HG03135 (cell line): ENCODE results near the gene CHD1.
A peak's percentile ranks its signal among the peaks of the same experiment; 100 is the strongest.

Experiments used
- ATAC-seq: cut with Tn5 transposase; IDR thresholded peaks from one replicate; pipeline ENCODE4 v1.9.1; 2021; ENCODE audit warnings: mild to moderate bottlenecking, moderate library complexity; ENCODE audit not compliant: unreplicated experiment

CHD1 gene

DNA sequence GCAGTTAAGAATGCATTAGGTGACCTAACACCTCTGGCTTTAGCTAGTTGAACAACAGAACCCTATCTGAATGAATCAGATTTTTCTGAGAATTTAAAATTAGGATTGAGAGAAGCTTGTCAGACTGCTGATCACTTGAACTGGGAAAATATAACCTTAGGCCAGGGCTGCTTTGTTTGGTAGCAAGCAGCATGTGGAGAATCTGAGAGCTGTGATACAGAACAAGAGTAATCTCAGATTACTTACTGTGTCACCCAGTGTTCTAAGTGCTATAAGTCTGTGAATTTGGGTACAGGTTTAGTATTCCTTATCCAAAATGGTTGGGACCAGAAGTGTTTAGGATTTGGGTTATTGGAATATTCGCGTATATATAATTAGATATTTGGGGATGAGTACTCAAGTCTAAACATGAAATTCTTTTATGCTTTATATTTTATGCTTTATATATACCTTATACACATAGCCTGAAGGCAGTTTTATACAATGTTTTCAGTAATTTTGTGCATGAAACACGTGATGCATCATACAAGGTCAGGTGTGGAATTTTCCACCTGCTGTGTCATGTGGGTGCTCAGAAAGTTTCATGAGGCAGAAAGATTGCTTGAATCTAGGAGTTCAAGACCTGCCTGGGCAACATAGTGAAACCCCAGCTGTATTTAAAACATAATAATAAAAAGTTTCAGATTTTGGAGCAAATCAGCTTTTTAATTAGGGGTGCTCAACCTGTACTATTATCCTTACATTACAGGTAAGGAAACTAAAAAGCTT lies 8.3 kb upstream of the CHD1 start:
- no peak for ATAC-seq

DNA sequence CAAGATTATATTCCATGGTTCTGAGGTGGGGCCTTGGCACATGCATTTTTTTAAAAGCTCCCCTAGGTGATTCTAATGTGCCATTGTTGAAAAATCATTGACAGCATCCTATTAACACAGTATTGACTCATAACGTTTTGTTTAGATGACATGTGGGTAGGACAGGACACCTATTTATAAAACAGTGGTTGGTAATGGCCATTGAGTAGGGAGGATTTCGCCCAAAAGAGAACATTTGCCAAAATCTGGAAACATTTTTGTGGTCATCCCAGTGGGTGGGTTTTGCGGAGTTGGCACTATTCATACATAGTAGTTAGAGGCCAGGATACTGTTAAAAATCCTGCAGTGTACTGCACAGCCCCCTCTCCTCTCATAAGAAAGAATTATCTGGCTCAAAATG lies 6.4 kb upstream of the CHD1 start:
- no peak for ATAC-seq

DNA sequence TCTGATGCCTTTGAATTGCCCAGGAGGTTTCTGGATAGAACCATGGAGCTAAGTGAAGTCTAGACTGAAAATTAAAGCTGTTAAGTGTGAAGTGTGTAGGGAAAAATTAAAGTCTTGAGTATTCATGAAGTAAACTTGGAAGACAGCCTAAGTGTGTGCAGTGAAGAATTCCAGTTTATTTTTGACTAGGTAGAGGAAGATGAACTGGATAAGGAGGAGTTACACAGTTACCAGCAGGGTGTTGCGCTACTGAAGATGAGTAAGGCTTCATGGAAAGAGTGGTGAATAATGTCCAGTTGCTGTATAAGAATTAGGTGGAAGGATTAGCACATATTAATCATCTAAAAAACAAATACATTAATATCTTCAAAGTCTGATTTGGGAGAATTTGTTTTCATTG lies 5.7 kb upstream of the CHD1 start:
- ATAC-seq, result no peak

DNA sequence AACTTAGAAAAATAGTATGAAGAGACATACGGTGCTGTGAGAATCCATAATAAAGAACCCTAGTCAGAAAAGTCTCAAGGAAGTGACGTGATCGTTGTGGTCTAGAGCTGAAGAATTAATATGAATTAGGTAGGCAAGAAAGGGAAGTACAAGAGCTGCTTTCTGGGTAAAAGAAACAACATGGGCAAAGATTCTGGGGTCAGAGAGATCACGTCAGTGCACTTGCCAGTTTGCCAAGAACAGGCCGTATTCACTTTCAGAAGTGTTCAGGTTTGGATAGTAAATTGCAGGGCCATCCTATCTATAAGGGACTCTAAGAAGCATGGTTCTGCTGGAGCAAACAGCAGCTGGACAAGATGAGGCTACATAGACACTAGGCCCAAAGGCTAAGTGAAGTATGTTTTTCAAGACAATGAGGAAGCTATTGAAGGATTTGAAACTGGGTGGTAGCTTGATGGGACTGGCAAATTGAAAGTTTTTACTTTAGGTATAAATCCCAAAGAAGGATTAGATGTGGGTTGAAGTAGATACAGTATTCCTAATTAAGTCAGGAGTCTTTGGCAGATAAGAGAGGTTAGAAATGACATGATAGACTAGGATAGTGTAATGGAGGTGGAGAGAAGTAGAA lies 4.8 kb upstream of the CHD1 start:
- ATAC-seq, result peak; percentile 29

DNA sequence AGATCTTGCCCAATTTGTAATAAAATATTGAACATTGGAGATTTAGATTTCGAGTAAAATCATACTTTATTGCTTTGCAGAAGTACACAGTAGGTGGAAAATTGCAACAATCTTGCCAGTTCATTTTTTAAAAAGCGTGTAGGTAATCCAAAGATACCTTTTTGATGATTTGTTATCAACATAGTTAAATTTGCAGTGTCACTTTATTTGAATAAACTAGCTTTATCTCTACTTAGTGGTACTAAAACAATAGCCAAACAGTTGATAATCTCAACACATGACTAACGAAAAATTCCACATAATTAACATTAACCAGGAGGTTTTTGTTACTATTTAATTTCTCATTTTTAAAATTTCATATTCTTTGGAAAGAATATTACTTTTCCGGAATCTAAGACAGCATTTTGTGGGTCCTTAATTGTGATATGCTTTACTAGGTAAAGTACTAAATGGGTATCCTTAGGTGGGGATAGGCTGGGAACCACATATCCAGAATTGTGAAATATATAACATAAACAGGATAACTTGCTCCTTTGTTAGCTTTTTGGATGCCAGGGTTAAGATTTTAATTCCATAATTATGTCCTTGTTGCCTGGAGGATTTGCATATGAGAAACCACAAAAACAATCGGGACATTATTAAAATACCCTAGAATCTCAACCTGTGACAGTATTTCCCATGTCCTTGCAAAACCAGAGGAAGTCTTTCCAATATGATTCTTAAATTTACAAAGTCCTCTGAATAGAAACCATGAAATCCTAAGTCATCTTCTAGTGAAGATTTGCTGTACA lies 2.4 kb upstream of the CHD1 start:
- ATAC-seq, result no peak

DNA sequence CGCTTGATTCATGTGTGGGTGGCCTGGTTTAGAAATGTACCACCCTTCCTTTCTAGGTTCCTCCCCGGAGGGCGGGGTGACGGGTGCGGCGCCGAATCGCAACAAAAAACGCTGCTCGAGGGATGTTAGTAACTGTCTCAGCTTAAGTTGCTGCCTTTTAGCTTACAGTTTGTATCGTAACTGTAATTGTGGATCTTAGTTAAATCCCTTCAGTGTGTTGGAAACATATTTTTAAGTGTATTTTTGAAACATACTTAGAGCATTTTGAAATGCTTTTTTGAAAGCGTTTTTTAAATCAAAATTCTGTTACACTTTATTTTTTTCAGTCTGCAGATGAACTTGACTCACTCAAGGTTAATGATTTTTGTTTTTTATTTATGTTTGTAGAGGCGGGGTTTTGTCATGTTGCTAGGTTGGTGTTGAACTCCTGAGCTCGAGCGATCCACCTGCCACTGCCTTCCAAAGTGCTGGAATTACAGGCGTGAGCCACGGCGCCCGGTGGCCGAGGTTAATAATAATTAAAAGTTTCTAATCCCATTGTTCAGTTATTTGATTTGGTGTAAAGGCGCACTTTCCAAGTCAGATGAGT lies 997 bp upstream of the CHD1 start:
- no peak for ATAC-seq

DNA sequence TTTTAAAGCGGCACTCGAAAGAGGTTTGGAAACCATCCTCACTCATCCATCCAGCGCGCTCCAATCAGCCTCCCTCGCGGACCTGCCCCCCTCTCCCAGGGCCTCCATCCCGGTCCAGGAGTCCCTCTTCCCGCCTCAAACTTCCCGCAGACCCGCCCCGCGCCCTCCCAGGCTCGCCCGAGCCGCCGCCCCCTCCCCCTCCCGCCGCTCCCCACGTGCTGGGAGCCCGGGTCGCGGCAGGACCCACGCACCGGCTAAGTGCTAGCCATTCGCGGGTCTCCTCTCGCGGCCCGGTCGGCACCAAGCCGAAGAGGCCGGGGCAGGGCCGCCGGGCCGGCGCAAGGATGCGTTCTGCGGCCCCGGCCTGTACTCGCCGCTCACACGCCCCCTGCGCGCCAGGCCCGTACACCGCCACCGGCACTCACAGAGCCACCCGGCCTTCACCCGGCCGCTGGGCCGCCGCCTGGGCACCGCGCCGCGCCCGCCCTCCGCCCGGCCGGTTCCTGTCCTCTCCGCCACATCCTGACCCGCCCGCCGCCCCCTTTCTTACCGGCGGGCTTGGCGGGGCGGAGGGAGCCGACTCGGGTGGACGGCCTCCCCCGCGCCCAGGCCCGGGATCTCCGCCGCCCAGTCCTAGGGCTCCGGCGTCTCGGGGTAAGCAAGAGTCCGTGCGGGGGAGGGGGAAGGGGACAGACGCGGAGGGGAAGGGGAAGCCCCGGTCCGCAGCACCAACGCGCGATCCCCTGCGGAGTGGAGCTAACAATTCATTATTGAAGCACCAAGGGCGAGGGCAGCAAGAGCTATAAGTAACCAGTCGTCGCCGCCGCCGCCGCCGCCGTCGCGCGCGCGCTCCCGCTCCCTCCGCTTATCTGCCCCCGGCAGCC lies 576 bp downstream of the CHD1 start:
- ATAC-seq, result peak; percentile 35

DNA sequence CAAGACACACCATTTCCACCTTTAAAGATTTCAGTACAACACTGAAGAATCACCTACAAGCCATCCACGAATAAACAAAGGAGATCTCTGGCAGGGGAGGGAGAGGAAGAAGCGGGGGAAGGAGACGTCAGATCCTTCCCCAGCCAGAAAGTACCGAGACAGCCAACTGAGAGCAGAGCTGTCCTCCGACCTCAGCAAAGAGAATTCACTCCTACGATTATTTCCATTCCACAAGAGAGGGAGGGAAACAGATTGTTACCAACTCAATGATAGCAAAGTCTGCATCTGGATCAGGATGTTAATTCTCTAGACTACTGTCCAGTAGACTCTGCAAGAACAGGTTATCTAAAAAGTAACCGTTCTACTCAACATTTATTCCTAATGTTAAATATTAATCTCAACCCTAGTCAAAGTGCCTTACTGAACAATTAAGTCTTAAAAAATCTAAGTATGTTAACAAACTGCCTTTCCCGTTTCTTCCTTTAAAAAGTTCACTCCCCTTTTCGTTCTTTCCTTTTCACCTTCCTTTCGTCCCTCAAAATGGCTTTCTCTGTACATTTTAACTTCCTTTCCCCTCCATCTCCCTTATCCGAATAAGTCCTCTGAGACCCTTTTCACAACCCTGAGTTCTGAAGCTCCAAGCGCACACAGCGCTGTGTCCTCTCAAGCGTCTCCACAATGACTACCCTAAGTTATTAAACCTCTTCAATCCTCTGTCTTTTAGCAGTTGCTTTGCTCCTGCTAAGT lies 1.4 kb downstream of the CHD1 start:
- peak; percentile 1 for ATAC-seq

DNA sequence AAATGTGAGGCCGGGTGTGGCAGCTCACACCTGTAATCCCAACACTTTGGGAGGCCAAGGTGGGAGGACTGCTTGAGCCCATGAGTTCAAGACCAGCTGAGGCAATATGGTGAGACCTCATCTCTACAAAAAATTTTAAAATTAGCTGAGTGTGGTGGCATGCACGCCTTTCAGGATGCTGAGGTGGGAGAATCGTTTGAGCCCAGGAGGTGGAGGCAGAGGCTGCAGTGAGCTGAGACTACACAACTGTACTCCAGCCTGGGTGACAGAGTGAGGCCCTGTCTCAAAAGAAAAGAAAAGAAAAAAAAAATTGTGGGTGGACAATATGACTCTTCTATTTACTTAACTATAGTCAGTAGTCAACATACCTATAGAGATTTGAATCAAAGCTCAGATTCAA lies 4.8 kb downstream of the CHD1 start:
- ATAC-seq, result no peak

DNA sequence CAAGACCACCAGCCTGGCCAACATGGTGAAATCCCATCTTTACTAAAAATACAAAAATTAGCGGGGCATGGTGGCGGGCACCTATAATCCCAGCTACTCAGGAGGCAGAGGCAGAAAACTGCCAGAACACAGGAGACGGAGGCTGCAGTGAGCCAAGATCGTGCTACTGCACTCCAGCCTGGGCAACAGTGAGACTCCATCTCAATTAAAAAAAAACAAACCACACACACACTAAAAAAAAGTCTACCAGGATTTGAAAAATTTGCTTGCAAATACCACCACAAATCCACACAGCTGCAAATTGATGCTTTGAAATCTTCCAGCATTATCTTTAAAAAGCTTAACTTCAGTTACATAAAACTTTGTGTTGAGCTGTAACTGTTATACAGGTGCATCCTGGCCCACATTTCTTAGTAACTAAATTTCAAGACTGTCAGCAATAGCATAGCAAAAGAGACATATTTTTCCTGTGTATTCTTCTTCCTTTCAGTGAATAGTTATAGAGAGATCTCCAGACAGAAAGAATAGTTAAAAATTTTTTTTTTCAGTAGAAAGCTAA lies 6.8 kb downstream of the CHD1 start:
- no peak for ATAC-seq

DNA sequence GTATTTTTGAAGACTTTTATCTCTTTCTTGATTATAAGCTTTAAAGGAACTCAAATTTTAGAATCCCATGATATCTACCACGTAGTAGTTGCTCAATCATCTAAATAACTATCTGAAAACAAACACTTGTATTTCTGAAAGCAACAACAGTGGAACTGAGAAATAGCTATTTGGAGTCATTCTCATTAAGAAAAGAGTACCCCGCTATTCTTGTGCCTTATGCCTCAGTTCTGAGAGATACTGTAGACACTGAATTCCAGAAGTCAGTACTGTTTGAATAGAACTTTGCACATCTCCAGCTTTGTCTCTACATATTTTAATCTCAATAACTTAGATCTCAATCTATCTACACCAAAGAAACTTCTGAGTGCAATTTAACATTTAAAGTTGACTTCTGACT lies 11.4 kb downstream of the CHD1 start:
- no peak for ATAC-seq

DNA sequence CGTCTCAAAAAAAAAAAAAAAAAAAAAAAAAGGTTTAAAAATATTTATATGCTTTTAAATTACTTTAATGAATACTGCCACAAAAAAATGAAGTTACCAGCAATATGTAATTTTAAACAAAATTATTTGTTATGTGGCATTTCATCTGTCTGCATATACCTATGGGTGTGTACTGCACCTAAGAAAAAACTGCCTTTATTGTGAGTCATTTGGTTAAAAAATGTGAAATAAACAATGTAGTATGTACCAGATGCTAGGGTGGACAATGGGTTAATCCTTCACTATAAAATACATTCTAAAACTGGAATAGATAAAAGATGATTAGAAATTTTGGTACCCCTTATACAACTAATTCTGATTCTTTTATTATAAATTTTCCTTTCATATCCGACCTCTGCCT lies 12.3 kb downstream of the CHD1 start:
- no peak for ATAC-seq

DNA sequence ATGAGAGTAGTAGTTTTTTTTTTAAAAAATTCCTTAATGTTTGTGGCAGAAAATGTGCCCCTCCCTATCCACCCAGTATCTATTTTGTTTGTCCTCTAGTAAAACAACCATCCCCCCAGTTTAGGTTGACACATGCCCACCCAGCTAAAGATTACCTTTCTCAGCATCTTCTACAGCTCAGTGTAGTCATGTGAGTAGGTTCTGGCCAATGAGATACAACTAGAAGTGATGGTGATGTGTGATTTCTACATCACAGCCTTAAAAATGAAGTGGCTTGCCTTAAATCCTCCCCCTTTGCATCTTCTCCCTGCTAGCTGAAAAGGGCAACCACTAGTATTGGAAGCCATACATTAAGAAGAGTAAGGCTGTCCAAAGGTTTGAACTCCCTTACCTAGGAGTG lies 14.9 kb downstream of the CHD1 start:
- no peak for ATAC-seq

DNA sequence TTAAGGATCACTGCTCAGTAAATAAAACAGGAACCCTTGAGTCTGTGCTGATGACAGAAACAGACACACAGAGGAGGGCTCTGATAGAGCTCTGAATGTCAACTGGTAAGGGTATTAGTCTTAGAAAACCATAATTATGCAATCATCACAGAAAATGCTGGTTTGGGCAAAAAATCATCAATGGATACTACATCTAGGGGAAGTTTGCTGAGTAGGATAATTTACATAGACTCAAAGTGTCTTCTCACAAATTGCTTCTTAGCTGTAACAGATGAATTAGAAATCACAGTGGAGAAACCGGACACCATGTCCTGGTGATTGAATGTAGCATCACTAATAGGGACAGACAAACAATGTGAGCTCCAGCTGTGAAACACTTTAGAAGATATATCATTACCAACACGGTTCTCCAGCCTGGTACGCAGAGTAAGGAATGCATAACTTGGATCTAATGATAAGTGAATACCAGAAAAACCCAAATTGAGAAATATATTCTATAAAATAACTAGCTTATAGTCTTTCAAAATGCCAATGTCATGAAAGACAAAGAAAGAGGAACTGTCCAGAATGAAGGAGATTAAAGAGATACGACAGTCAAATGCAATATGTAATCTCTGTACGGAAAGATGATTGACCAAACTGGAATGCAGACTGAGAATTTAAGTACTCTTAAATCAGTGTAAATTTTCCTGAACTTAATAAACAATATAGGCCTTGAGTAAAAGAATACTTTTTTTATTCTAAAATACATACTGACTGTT lies 17.3 kb downstream of the CHD1 start:
- no peak for ATAC-seq

DNA sequence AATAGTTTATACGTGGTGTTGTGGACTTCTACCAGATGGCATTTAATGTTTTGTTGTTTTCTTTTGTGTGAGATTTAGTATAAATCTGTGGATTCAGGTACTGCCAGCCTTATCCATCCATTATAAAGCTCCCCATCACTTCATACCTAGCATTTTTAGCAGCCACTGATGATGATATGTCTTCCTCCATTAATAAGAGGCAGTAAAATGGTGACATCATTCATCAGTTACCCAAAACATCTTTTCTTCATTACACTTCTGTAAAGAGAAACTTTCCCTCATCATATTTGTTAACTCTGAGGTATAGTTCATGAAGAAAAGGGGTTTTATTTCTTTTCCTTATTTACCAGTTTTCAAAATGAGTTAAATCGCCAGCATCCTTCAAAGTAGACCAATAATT lies 19.4 kb downstream of the CHD1 start:
- ATAC-seq, result no peak

DNA sequence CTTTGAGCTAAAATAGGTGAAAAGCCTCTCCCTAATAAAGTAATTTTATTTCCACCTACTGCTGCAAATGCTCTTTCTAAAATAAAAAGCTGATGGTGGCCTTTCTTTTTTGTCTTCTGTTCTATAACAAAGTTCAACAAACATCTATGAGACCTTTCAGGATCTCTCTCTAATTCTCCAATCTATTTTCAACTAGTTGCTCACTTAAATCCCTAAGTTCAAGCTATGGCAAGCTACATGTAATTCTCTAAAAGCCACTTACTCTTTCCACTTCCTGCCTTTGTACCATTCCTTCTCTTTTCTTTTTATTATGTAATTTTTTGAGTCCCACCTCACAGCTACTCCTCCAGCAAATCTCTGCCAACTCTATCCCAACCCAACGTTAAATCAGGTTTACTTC lies 20.9 kb downstream of the CHD1 start:
- no peak for ATAC-seq

DNA sequence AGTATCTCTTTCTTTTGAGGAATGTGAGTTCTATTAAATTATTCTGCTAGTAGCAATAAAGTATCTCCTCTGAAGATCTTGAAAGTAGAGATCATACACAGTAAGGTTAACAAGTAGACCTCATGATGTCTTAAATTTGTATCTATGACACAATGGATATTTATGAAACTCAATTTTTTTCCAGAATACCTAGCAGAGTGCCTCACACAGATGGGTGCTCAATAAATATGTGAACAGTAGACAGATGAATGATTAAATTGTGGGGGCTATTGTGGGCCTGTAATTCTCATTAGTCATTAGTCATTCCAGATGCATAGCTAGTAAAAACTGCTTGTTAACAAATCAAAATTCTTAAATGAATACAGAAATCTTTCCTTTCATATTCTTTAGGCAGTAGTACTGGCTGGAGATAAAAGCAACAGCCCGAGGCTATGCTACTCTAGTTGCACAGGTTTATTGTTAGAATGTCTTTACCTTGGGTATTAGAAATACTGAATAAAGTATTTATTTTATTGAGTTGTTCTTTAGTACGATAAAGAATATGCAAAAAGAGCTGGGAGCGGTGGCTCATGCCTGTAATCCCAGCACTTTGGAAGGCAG lies 22.0 kb downstream of the CHD1 start:
- no peak for ATAC-seq

DNA sequence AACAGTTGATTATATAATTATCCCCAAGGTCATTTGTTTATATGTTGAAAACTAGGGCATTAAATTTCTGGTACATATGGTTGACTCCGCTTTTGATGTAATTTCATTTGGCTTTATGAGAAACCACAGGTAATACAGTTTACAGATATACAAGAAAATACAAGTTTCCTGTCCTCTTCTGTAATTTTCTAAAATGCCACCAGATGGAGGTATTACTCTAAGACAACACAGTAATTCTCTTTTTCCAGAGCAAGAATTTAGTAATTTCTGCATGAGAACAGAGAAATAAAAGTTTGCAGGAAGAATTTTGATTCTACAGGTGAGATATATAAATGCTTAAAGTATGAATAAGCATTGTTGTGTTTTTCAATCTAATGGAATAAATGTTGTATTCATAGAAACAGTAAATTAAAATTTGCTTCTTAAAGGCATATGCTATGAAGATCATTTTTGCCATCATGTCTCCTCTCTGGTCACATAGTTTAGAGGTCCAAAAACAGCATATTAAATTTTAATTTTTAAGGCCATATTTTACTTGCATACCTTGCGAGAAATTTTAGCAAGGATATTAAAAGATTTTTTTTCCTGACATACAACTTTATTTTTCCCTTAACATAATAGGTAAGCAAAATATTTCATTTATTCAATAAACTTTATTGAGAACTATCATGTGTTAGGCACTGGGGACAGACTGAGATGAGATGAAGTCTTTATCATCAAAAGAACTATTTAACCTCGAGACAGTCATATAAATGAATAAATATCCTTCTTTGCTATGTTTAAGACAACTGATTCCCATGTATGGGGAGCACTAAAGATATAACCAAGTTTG lies 22.7 kb downstream of the CHD1 start:
- no peak for ATAC-seq
